Occipital lobe (tissue), 2 donors: ENCODE measurements around the gene SPECC1L. TPM values are rescaled to one million over a fixed set of nuclear protein-coding genes. Genes with fewer than 3 reads are reported as not detected.

ENCODE experiments used
- DNase-seq: peaks from one replicate; lab custom pipeline; 2025; lab: John Stamatoyannopoulos, UW
- total RNA-seq: library from RNA; depleted of rRNA; stranded (reverse); fragments of >200 nt; gene quantifications from one replicate; pipeline ENCODE4 v1.2.3, GENCODE V29; 2014

Gene SPECC1L
- total RNA-seq, 1 donor from 2014 or later: 49.0 TPM

- no peak for DNase-seq
These were observed 91.5 kb downstream of the SPECC1L start for GRCh38 chr22:24361976-24362646.

GRCh38 chr22:24363243-24363642 lies 92.6 kb downstream of the SPECC1L start:
- no peak for DNase-seq

- DNase-seq: no peak
These were observed 96.1 kb downstream of the SPECC1L start for GRCh38 chr22:24366701-24367100.

GRCh38 chr22:24367841-24368240 lies 97.2 kb downstream of the SPECC1L start:
- DNase-seq: no peak

GRCh38 chr22:24370401-24370800 lies 99.8 kb downstream of the SPECC1L start:
- no peak for DNase-seq

GRCh38 chr22:24376002-24376401 lies 105.4 kb downstream of the SPECC1L start:
- no peak for DNase-seq

- DNase-seq: no peak
These were observed 106.0 kb downstream of the SPECC1L start for GRCh38 chr22:24376586-24376985.

GRCh38 chr22:24379536-24379935 lies 108.9 kb downstream of the SPECC1L start:
- DNase-seq: no peak

GRCh38 chr22:24380220-24380904 lies 109.7 kb downstream of the SPECC1L start:
- DNase-seq: no peak

- no peak for DNase-seq
These were observed 110.2 kb downstream of the SPECC1L start for GRCh38 chr22:24380905-24381230.

GRCh38 chr22:24383061-24383460 lies 112.4 kb downstream of the SPECC1L start:
- no peak for DNase-seq

- no peak for DNase-seq
These were observed 113.5 kb downstream of the SPECC1L start for GRCh38 chr22:24384131-24384530.

- no peak for DNase-seq
These were observed 116.4 kb downstream of the SPECC1L start for GRCh38 chr22:24386937-24387471.

GRCh38 chr22:24389680-24390079 lies 119.0 kb downstream of the SPECC1L start:
- DNase-seq: no peak

GRCh38 chr22:24390156-24390555 lies 119.5 kb downstream of the SPECC1L start:
- no peak for DNase-seq

- no peak for DNase-seq
These were observed 119.9 kb downstream of the SPECC1L start for GRCh38 chr22:24390576-24390975.

- DNase-seq: no peak
These were observed 121.2 kb downstream of the SPECC1L start for GRCh38 chr22:24391836-24392217.

- no peak for DNase-seq
These were observed 121.7 kb downstream of the SPECC1L start for GRCh38 chr22:24392218-24392931.

- no peak for DNase-seq
These were observed 122.5 kb downstream of the SPECC1L start for GRCh38 chr22:24393012-24393559.

GRCh38 chr22:24393848-24394247 lies 123.2 kb downstream of the SPECC1L start:
- no peak for DNase-seq

- DNase-seq: no peak
These were observed 123.6 kb downstream of the SPECC1L start for GRCh38 chr22:24394254-24394653.

GRCh38 chr22:24398409-24398808 lies 127.8 kb downstream of the SPECC1L start:
- DNase-seq: no peak
